Type B pancreatic cell (in vitro differentiated cells): ENCODE measurements around the gene BNIP1. TPM values are rescaled to one million over a fixed set of nuclear protein-coding genes. Genes with fewer than 3 reads are reported as not detected.

ENCODE experiments used
- DNase-seq: peaks from one replicate; pipeline ENCODE4 v3.0.0; 2021; ENCODE audit warnings: mixed read lengths; ENCODE audit not compliant: unreplicated experiment; ENCODE audit errors: extremely low spot score
- H3K27ac Mint-ChIP-seq: 2 replicates; pipeline ENCODE4 v1.8.0; 2021; ENCODE audit warnings: mild to moderate bottlenecking, mixed read lengths
- H3K27me3 Mint-ChIP-seq: 2 replicates; pipeline ENCODE4 v1.8.0; 2021; ENCODE audit warnings: mixed read lengths
- H3K36me3 Mint-ChIP-seq: 2 replicates; pipeline ENCODE4 v1.8.0; 2021; ENCODE audit warnings: mixed read lengths
- H3K4me1 Mint-ChIP-seq: one replicate; pipeline ENCODE4 v1.8.0; 2021; ENCODE audit warnings: mixed read lengths; ENCODE audit not compliant: unreplicated experiment
- H3K4me3 Mint-ChIP-seq: 2 replicates; pipeline ENCODE4 v1.8.0; 2021; ENCODE audit warnings: mild to moderate bottlenecking, mixed read lengths
- H3K9me3 Mint-ChIP-seq: 2 replicates; pipeline ENCODE4 v1.8.0; 2021; ENCODE audit warnings: mixed read lengths
- CTCF ChIP-seq: fragments of 200-600 bp; sonication (generic); conservative IDR thresholded peaks from 2 replicates; pipeline ENCODE4 v1.5.0; 2021; ENCODE audit warnings: antibody characterized with exemption, mild to moderate bottlenecking
- total RNA-seq: library from RNA; stranded (reverse); gene quantifications from 2 replicates; pipeline ENCODE4 v1.2.1, GENCODE V29; 2021; ENCODE audit warnings: low replicate concordance

BNIP1 gene
- total RNA-seq, 1 donor from 2014 or later: 9.0 TPM

- no peaks in the 10 kb centered on the region for H3K9me3 Mint-ChIP-seq
- H3K27me3 Mint-ChIP-seq: no peaks in the 10 kb centered on the region
- no peak overlapping the region for H3K4me3 Mint-ChIP-seq
- no peak overlapping the region for H3K27ac Mint-ChIP-seq
- no peaks in the 10 kb centered on the region for H3K4me1 Mint-ChIP-seq
- peaks cover 5% of the 10 kb centered on the region for H3K36me3 Mint-ChIP-seq
- no peak for DNase-seq
- TF ChIP-seq CTCF: no peak
Measured at GRCh38 chr5:173165177-173166016, 21.1 kb downstream of the BNIP1 start.

- no peak for TF ChIP-seq CTCF
- Mint-ChIP-seq H3K27me3 (no peaks in the 10 kb centered on the region), H3K27ac (no peak overlapping the region), H3K36me3 (no peaks in the 10 kb centered on the region), H3K9me3 (no peaks in the 10 kb centered on the region), H3K4me1 (no peaks in the 10 kb centered on the region), H3K4me3 (no peak overlapping the region)
- no peak for DNase-seq
Measured at GRCh38 chr5:173172166-173172565, 27.8 kb downstream of the BNIP1 start.

GRCh38 chr5:173175523-173175922 is 31.2 kb downstream of the BNIP1 start:
- DNase-seq: no peak
- Mint-ChIP-seq H3K9me3 (peaks cover 5% of the 10 kb centered on the region), H3K4me1 (peaks cover 5% of the 10 kb centered on the region), H3K4me3 (no peak overlapping the region), H3K27ac (no peak overlapping the region), H3K27me3 (peaks cover 3% of the 10 kb centered on the region), H3K36me3 (no peaks in the 10 kb centered on the region)
- no peak for TF ChIP-seq CTCF

DNA sequence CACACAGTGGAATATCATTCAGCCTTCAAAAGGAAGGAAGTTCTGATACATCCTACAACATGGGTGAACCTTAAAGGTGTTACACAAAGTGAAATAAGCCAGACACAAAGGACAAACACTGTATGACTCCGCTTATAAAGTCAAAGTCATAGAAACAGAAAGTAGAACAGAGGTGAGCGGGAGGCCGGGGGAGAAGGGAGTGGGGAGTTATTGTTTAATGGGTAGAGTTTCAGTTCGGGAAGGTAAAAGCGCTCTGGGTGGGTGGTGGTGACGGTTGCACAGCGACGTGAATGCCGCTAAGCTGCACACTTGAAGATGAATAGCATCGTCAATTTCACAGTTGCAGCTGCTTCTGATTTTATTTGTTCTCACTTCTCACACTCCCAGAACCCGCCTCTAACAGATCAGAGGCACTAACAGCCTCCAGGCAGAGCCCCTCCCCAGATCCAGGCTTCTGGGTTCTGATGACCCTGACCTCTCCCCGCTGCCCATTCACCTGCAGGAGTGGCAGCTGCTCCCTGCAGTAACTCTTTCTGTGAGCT is 34.1 kb downstream of the BNIP1 start:
- Mint-ChIP-seq H3K27me3 (peaks cover 3% of the 10 kb centered on the region), H3K4me1 (peaks cover 5% of the 10 kb centered on the region), H3K36me3 (no peaks in the 10 kb centered on the region), H3K4me3 (no peak overlapping the region), H3K27ac (no peak overlapping the region), H3K9me3 (peaks cover 5% of the 10 kb centered on the region)
- DNase-seq: no peak
- TF ChIP-seq CTCF: no peak

DNA sequence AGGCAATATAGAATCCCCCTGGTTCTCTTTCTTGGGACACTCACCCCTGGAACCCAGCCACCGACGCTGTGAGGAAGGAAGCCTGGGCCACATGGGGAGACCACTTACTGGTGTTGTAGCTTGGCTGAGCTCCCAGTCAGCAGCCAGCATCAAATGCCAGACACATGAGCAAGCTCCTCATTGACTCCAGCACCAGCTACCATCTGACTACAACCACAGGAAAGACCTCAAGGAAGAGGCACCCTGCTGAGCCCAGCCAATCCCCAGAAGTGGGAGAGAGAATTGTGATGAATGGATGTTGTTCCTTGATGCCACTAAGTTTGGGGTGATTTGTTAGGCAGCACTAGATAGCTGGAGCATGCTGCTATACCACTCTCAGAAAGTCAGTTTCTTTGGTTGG is 36.0 kb downstream of the BNIP1 start:
- no peak for TF ChIP-seq CTCF
- Mint-ChIP-seq H3K4me3 (no peak overlapping the region), H3K36me3 (no peaks in the 10 kb centered on the region), H3K27me3 (peaks cover 3% of the 10 kb centered on the region), H3K27ac (no peak overlapping the region), H3K4me1 (peaks cover 5% of the 10 kb centered on the region), H3K9me3 (peaks cover 5% of the 10 kb centered on the region)
- DNase-seq: no peak
